Caco-2 (cell line): ENCODE measurements around the gene GPR142. TPM values are rescaled to one million over a fixed set of nuclear protein-coding genes. Genes with fewer than 3 reads are reported as not detected.

Experiments used
- BruUV-seq: library from RNA; stranded (reverse); fragments of 400-500 nt; replicated peaks from 2 replicates; lab custom pipeline; 2021; lab: Mats Ljungman, UMichigan
- CTCF ChIA-PET: fragments of 300-600 bp; sonication (Branson Sonifier 250); formaldehyde crosslinking; loops from one replicate; lab custom pipeline; 2022; ENCODE audit warnings: antibody characterized with exemption; lab: Charles Lee
- POLR2A ChIA-PET: fragments of 300-600 bp; sonication (Branson Sonifier 250); formaldehyde crosslinking; loops from one replicate; lab custom pipeline; 2022; ENCODE audit warnings: antibody characterized with exemption; lab: Charles Lee
- DNase-seq, 2 experiments: peaks; one replicate each; pipeline versions ENCODE4 v3.0.0 to v3.0.0-alpha.2; 2020 to 2022
- H3K27me3 ChIP-seq: replicated peaks from 2 replicates; pipeline ENCODE4 v1.6.0; 2011; ENCODE audit warnings: low read length; ENCODE audit not compliant: control insufficient read depth, insufficient read depth
- H3K36me3 ChIP-seq: 2 replicates; pipeline ENCODE4 v1.5.1; 2011; ENCODE audit warnings: low read length; ENCODE audit not compliant: control insufficient read depth, insufficient read depth
- H3K4me1 ChIP-seq: fragments of 250-450 bp; sonication (Bioruptor Pico); 2 replicates; pipeline ENCODE4 v1.5.1; 2020; ENCODE audit warnings: mild to moderate bottlenecking
- H3K4me3 ChIP-seq: 2 replicates; pipeline ENCODE4 v1.5.1; 2011; ENCODE audit warnings: low read depth, mild to moderate bottlenecking, control low read depth, low read length
- H3K9me3 ChIP-seq: fragments of 250-450 bp; sonication (Bioruptor Pico); 2 replicates; pipeline ENCODE4 v1.5.1; 2020; ENCODE audit warnings: mild to moderate bottlenecking, moderate library complexity
- H3K27ac Mint-ChIP-seq: one replicate; pipeline ENCODE4 v1.8.0; 2022; ENCODE audit warnings: mixed read lengths; ENCODE audit not compliant: unreplicated experiment
- H3K27me3 Mint-ChIP-seq: one replicate; pipeline ENCODE4 v1.8.0; 2022; ENCODE audit warnings: mixed read lengths; ENCODE audit not compliant: insufficient read depth, unreplicated experiment
- H3K36me3 Mint-ChIP-seq: one replicate; pipeline ENCODE4 v1.8.0; 2022; ENCODE audit warnings: mild to moderate bottlenecking, mixed read lengths; ENCODE audit not compliant: insufficient read depth, unreplicated experiment
- H3K4me1 Mint-ChIP-seq: one replicate; pipeline ENCODE4 v1.8.0; 2022; ENCODE audit warnings: low read depth, mixed read lengths; ENCODE audit not compliant: unreplicated experiment
- H3K4me3 Mint-ChIP-seq: one replicate; pipeline ENCODE4 v1.8.0; 2022; ENCODE audit warnings: mild to moderate bottlenecking, moderate library complexity, mixed read lengths; ENCODE audit not compliant: unreplicated experiment
- H3K9me3 Mint-ChIP-seq: one replicate; pipeline ENCODE4 v1.8.0; 2022; ENCODE audit warnings: mixed read lengths; ENCODE audit not compliant: unreplicated experiment
- CTCF ChIP-seq, 2 experiments: fragments of 200-600 bp in 1 of 2; IDR thresholded peaks; 1 replicate in 1 of 2; 2 replicates in 1 of 2; pipeline versions ENCODE4 v1.5.1 to v1.8.0; 2011 to 2022; ENCODE audit warnings: antibody characterized with exemption in 1 of 2, control low read depth in 1 of 2, inconsistent platforms in 1 of 2, low read depth in 1 of 2, low read length in 1 of 2, mild to moderate bottlenecking in 1 of 2, moderate library complexity in 1 of 2; ENCODE audit not compliant: insufficient read depth in 1 of 2, severe bottlenecking in 1 of 2, unreplicated experiment in 1 of 2
- intact Hi-C: fragments of 100-400 bp; cut with micrococcal nuclease; formaldehyde crosslinking; loops from one replicate; pipeline ENCODE4 v1.10.0; 2022; ENCODE audit not compliant: unreplicated experiment
- total RNA-seq: library from RNA; stranded (reverse); gene quantifications from 2 replicates; pipeline ENCODE4 v1.2.3, GENCODE V29; 2022

Gene GPR142
- total RNA-seq, 1 experiment from 2014 or later, result not detected

- H3K36me3 Mint-ChIP-seq, result peaks cover 14% of the 10 kb centered on the region
- H3K27ac Mint-ChIP-seq, result peak overlapping the region; percentile 64
- H3K4me1 Mint-ChIP-seq, result peaks cover 24% of the 10 kb centered on the region
- intact Hi-C loops, result loop anchor here (1.0 kb wide), 1 partner anchor 10 kb away; no protein-coding TSS in a partner anchor
- Histone ChIP-seq H3K9me3 (no peaks in the 10 kb centered on the region), H3K36me3 (no peaks in the 10 kb centered on the region), H3K4me3 (no peak overlapping the region), H3K27me3 (no peaks in the 10 kb centered on the region), H3K4me1 (peaks cover 44% of the 10 kb centered on the region)
- DNase-seq, result peak; percentile 73 to 74
- ChIA-PET CTCF (interaction anchor here (0.6 kb wide), 1 partner anchor 52 kb away, joined by 3 read pairs; no protein-coding TSS in a partner anchor), POLR2A (no interaction called here)
- no TSS peak for BruUV-seq
- TF ChIP-seq CTCF (IDR thresholded peaks at IDR 0.05; ENCODE audit: insufficient read depth in 1 of 2, low read depth in 1 of 2, low read length in 1 of 2, severe bottlenecking in 1 of 2, unreplicated experiment in 1 of 2), result no peak
- H3K27me3 Mint-ChIP-seq, result no peaks in the 10 kb centered on the region
- no peaks in the 10 kb centered on the region for H3K9me3 Mint-ChIP-seq
- H3K4me3 Mint-ChIP-seq, result peak overlapping the region; percentile 40
Observed at GRCh38 chr17:74419928-74420411, 52.7 kb downstream of the GPR142 start.

Other genes starting within 250 kb of the GPR142 start
- gene RPL38, start 163.8 kb upstream of the GPR142 start, total RNA-seq, result 1,319 and 1,408 TPM in 2 replicates
- 4.6 and 5.4 TPM in 2 replicates for gene TTYH2, start 153.9 kb upstream of the GPR142 start, total RNA-seq
- not detected in 2 replicates for gene DNAI2, start 93.3 kb upstream of the GPR142 start, total RNA-seq
- gene KIF19, start 41.3 kb upstream of the GPR142 start, total RNA-seq, result not detected in 2 replicates
- not detected in 2 replicates for gene BTBD17, start 5.6 kb upstream of the GPR142 start, total RNA-seq
- gene GPRC5C, start 64.6 kb downstream of the GPR142 start, total RNA-seq, result 75.0 and 83.2 TPM in 2 replicates
- not detected in 2 replicates for gene CD300A, start 99.1 kb downstream of the GPR142 start, total RNA-seq
- gene CD300LB, start 164.0 kb downstream of the GPR142 start, total RNA-seq, result not detected in 2 replicates
- gene CD300C, start 178.6 kb downstream of the GPR142 start, total RNA-seq, result not detected in 2 replicates
- not detected in 2 replicates for gene CD300H, start 200.0 kb downstream of the GPR142 start, total RNA-seq
- gene CD300LD, start 224.8 kb downstream of the GPR142 start, total RNA-seq, result not detected in 2 replicates